GM21390 (cell line): ENCODE data around the gene ZNF778.

Experiments
- ATAC-seq: cut with Tn5 transposase; IDR thresholded peaks from one replicate; pipeline ENCODE4 v1.9.1; 2021; ENCODE audit not compliant: unreplicated experiment

The ZNF778 gene

DNA sequence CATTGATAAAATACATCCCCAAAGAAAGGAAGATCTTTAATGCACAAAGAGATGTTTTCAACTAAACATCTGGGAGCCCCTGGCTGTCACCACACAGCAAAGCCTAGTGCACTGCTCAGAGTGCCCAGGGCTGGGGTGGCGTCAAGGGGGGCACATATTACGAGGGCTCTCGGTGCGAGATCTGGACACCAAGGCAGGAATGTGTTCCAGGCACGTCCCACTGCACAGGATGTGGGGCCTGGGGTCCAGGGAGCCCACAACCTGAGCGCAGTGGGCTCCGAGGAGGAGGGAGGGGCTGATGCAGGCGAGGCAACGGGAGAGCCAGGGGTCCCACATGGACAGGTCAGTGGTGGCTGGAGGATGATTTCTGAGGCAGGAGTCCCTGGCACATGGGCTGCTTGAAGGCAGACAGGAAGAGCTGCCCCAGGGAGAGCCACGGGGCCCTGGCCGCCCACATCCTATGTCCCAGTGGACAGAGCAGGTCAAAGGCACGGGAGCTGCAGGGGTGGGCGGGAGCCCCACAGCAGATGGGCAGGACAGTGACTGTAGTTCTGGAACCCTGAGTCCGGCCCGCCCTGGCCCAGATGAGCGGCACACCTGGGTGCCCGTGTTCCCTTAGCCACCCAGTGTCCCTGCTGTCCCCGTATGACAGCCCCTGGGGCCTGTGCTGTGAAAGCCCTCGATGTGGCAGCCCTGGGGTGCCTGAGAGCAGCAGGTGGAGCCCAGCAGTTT lies 56.4 kb downstream of the ZNF778 start:
- no peak for ATAC-seq

GRCh38 chr16:89274561-89275283 lies 57.2 kb downstream of the ZNF778 start:
- ATAC-seq = no peak

DNA sequence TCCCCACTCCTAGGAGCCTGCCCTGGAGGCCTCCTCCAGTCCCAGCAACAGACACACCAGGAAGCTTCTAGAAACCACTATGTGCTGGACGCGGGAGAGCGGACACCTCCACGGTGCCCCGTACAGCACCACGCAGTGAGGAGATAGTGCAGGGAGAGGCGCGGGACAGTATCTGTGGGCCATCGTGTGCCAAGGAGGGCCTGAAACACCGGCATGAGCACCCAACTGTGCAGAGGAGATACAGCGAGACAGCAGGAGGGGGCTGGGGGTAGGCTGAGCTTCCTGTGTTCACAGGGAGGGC lies 57.7 kb downstream of the ZNF778 start:
- ATAC-seq = no peak

DNA sequence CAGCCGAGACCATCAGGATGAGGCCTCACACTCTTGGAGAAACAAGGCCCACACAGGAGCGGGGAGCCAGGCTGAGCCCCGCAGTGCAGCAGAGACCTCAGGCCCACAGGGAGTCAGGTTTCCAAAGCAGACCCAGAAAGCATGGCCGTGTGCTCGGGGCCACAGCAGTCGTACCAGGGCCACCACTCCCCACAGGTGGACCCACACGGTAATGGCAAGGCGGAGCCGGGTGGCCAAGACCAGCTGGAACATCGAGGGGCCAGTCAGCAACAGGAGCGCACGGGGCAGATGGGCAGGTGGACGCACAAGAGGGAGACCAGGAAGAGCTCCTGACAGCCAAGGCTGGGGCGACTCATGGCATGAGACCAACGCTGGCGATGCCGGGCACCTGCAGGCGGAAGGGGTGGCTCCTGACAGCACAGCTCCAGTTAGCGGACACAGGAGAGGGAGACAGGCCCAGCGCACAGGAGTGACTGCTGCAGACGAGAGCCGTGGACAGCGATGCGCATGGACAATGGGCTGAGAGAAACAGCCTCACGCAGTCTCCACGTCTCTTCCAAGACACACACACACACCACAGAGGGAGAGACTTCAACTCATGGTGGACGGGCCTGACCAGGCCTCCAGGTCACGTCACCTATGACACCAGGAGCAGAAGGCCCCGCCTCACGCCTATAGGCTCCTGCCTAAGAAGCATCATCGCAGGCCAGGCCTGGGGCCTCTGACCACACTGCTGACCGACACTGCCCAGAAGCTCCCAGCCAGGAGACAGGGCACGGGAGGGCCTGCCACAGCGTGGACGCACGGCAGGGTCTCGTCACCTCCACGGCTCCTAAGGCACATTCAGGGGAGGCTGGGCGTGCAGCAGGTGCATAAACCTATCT lies 58.6 kb downstream of the ZNF778 start:
- no peak for ATAC-seq

DNA sequence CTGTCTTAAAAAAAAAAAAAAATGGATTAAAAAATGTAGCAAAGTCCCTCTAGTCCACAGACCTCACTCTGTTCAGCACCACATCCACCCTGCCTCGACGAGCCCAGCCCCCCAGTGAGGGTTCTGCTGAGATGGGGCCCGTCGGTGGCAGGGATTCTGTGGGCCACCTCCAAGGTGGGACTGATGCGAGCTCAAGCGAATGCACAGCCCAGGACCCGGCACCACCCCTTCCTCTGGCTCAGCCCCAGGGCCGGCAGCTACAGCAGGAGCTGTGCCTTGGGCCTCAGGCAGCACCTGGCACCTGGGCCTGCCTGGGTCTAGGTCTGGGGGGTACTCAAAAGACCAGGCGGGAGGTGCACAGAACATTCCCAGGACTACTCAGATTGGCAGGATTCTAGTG lies 59.5 kb downstream of the ZNF778 start:
- ATAC-seq = no peak

DNA sequence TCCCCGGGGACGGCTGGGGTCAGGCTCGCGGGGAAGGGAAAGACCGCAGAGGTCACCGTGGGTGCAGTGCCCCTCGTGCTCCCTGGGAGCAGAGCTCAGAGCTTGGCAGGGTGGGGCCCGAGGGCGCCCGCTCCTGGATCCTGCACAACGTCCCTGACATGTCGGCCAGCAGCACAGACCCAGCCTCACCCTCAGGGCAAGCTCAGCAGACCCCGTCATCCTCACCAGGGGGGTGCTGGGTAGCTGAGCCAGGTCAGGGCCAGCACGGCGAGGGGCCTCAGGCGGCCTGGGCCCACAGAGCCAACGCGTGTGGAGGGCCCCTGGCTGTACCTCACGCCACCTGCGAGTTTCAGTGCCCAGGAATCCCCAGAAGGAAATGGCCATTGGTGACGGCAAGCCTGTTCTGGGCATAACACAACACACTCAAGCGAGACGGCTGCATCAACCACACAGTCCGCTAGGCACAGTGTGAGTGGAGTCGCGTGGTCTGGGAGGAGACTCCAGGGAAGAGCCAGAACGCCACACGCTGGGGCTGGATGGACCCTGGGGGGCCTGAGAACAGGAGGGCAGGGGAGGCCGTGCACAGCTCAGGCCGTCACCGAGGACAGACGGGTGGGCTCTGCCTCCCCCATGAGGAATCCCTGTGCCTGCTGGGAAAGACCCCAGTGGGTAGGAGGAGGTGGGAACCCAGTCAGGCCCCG lies 60.3 kb downstream of the ZNF778 start:
- ATAC-seq = no peak

- no peak for ATAC-seq
Measured at GRCh38 chr16:89278441-89279240, 61.1 kb downstream of the ZNF778 start.

DNA sequence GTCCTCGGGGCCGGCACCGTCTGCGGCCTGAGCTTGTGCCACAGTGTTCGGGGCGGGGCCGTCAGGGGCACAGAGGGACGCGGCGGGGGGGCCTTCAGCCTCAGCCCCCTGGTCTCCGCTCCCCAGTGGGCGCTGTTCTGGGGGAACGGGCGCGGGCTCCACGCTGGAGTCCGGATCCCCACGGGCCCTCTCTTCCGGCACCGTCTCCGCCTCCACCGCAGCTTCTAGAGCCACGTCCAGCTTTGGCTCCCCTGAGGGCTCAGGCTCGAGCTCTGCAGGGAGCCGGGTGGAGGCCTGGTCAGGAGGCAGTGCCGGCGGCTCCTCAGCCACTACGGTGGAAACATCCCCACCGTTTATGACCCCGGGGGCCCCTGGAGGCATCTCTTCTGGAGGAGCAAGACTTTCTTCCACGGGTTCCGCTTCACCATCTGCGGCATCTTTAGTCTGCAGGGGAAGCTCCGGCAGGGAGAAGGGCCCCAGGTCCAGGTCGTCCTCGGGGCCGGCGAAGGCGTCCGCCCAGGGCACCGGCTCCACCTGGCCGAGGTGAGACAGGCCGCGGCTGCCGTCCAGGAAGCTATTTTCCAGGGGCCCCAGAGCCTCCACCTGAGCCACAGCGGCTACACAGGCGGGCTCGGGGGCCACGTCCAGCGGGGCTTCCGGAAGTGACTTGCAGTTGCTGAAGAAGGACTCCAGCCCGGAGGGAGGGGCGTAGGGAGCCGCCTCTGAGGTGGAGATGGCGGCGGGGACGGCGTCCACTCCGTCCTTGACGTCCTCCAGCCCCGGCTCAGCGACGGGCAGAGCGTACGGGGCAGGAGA lies 62.4 kb downstream of the ZNF778 start:
- no peak for ATAC-seq

- no peak for ATAC-seq
Measured at GRCh38 chr16:89280546-89281188, 63.2 kb downstream of the ZNF778 start.

DNA sequence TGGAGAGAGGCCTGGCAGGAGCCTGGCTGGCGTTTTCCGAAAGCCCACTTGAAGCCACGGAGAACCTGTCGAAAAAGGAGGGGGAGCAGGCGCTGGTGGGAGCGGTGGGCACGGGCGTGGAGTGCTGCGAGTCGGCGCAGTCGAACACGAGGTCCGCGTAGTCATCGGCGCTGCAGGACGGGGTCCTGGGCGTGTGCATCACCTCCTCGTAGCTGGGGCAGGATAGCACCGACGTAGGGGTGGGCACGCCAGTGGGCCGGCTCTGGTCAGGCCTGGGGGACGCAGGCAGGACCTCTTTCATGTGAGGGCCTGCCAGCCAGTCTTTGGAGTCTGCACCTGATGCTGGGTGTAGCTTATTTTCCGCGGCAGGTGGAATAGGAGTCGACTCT lies 63.7 kb downstream of the ZNF778 start:
- ATAC-seq = no peak

DNA sequence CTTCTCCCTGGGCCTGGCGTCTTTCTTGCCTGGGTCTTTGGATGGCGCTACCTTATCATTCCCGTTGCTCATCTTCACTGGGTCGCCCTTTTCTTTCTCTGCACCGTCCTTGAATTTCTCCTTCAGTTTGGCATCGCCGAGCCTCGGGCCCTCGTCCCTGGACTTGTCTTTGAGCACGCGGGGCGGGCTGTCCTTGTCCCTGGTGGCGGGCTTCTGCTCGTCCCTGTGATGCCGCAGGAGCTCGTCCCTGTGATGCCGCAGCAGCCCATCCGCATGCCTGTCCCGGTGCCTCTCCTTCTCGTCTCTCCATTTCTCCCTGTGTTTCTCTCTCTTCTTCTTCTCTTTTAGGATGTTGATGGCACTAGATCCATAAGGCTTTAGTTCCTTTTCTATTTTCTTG lies 64.3 kb downstream of the ZNF778 start:
- ATAC-seq = no peak

DNA sequence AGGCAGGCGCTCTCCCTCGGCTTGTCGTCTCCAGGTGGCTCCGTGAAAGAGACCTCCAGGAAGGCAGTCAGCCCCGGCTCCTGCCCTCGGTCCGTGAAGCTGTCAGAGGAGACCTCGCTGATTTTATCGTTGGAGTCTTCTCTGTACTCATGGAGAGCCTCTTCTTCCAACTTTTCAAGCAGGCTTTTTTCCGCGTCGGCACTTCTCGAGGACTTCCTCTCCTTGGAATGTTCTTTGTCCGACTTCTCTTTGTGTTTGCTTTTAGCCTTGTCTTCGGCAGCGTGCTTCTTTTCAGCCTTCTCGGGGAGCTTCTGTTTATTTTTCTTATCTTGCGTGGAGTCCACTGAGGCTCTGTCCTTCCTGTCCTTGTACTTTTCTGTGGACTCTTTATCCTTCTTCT lies 65.0 kb downstream of the ZNF778 start:
- no peak for ATAC-seq

- no peak for ATAC-seq
Measured at GRCh38 chr16:89283449-89283848, 65.9 kb downstream of the ZNF778 start.

DNA sequence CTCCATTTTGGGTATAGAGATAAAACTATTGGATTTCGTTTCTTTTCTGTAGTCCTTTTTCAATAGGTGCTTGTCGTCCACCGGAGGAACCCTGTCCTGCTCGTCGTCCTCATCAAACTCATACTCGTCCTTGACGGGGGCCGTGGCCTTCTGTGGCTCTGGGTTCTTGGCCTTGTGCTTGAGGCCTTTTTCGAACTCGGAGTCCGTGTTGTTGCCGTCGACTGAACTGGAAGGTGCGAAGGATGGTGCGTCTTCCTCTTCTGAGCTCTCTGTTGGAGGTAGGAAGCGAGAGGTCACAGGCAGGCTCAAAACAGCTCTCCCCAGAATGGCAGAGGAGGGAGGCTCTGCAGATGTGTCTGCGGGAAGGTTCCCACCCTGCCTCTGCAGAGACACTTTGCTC lies 67.9 kb downstream of the ZNF778 start:
- no peak for ATAC-seq

- ATAC-seq = no peak
Measured at GRCh38 chr16:89286096-89286495, 68.6 kb downstream of the ZNF778 start.
